GM19467 (cell line): ENCODE data around the gene RAB8A.

Source experiments
- ATAC-seq: cut with Tn5 transposase; IDR thresholded peaks from one replicate; pipeline ENCODE4 v1.9.1; 2021; ENCODE audit warnings: mild to moderate bottlenecking, moderate library complexity; ENCODE audit not compliant: unreplicated experiment

RAB8A gene

DNA sequence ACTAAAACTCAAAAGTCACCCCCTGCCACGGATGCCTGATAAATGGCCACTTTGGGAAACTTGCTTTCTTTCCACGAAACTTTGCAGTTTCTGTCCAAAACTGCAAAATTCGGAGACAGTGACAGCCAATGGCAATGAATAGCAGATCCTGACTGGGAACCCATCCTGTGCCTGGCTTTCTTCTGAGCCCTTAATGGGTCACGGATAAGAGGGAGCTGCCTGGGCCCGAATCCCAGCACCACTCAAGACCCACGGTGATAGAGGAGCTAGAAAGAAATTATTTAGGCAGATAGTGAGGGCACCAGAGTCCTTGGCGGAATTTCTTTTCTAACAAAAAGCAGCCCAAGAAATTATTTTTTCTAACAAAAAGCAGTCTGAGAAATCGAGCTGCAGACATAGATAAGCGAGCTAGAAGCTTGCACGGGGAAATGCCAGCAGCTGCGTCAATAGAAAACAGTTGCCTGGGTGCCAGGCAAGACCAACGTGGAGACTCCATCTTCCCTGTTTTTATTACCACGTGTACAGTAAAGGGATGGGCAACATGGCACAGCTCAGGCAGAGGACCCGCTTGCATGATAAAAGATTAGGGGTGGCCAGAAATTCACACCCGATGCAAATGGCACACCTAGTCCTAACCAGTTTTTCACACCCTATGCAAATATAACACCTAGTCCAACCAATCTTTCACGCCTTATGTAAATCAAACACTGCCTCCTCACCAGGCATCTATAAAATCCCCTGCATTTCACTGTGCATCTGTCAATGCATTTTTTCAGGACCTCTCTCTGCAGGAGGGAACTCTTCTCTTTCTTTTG lies 24.7 kb downstream of the RAB8A start:
- no peak for ATAC-seq

DNA sequence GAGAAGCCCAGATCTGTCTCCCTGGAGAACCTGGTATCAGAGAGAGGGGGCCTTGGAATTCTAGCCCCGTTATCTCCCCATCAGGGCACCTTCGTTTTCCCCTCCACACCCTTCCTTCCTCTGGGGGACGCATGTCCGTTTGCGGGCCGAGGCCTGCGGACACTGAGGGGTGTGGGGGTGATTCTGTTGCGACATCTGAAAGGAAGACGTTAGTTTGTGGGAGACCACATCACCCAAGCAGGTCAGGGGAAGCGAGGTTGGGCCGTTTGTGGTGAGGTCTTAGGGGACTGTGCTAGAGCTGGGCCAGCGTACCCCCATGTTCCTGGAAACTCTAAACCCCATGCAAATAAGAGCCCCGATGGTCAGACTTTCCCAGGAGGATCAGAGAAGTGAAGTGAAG lies 28.1 kb downstream of the RAB8A start:
- ATAC-seq = no peak

- ATAC-seq = peak; percentile 44
These were observed 29.4 kb downstream of the RAB8A start for GRCh38 chr19:16141043-16141442.

DNA sequence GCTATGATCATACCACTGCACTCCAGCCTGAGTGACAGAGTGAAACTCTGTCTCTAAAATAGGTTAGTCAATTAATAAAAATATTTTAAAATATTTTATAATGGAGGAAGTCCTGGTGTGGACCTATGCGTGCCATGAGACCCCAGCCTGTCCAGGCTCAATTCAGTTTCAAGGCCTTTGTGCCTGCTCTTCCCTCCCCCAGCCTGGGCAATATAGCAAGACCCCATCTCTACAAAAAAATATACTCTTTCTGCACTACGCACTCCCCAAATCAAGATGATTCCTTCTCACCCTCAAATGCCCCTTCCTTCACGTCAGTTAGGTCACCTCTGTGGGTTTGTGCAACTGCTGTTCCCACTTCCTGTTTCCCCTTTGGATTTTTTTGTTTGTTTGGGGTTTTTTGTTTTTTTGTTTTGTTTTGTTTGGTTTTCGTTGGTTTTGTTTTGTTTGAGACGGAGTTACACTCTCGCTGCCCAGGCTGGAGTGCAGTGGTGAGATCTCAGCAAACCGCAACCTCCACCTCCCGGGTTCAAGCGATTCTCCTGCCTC lies 30.4 kb downstream of the RAB8A start:
- ATAC-seq = no peak

- ATAC-seq = peak; percentile 53
These were observed 31.9 kb downstream of the RAB8A start, which contains the start of gene HSH2D for GRCh38 chr19:16143399-16144215. Gene HSH2D (plus strand): TSS chr19:16143685. CDS start chr19:16148751, 5,066 bp downstream.

DNA sequence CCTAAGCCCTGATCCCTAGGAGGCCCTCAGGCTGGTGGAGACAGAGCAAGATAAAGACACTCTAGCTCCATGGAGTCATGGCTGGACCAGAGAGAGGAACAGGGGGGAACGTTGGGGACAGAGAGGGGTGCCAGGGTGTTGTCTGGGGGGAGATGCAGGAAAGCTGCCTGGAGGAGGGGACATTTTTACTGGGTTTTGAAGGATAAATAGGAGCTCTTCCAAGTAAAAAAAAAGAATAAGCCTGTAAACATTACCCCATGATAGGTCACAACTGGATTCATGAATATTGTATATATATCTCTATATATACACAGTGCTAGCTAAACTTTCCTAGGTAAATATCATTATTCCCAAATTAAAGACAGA lies 32.5 kb downstream of the RAB8A start:
- no peak for ATAC-seq

DNA sequence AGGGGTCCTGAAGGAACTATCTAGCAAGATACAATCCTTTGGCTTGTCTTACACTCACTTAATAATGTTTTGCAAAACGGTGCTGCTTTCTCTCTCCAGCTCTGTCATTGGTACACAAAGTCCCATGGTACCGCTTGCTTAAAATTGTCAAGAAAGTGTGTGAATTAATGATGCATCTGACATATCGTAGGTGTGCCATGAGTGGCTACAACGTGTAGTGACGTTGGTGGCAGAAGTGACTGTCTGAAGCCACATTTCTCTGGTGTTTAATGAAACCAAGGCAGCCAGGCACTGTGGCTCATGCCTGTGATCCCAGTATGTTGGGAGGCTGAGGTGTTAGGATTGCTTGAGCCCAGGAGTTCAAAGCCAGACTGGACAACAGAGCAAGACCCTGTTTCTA lies 34.4 kb downstream of the RAB8A start:
- ATAC-seq = no peak

GRCh38 chr19:16148443-16149229 lies 36.9 kb downstream of the RAB8A start:
- no peak for ATAC-seq

DNA sequence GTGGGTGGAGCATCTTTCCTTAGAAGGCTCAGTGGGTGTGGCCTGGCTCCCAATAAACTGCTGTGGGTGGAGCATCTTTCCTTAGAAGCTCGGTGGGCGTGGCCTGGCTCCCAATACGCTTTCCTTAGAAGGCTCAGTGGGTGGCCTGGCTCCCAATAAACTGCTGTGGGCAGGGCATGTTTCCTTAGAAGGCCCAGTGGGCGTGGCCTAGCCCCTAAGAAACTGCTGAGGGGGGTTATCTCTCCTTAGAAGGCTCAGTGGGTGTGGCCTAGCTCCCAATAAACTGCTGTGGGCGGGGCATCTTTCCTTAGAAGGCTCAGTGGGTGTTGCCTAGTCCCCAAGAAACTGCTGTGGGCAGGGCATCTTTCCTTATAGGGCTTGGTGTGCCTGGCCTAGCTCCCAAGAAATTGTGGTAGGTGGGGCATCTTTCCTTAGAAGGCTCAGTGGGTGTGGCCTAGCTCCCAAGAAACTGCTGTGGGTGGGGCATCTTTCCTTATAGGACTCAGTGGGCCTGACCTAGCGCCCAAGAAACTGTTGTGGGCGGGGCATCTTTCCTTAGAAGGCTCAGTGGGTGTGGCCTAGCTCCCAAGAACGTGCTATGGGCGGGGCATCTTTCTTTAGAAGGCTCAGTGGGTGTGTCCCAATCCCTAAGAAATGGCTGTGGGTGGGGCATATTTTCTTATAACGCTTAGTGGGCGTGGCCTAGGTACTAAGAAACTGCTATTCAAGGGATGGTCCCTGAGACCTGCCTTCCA lies 42.1 kb downstream of the RAB8A start:
- no peak for ATAC-seq

GRCh38 chr19:16154557-16154956 lies 42.9 kb downstream of the RAB8A start:
- ATAC-seq = no peak

DNA sequence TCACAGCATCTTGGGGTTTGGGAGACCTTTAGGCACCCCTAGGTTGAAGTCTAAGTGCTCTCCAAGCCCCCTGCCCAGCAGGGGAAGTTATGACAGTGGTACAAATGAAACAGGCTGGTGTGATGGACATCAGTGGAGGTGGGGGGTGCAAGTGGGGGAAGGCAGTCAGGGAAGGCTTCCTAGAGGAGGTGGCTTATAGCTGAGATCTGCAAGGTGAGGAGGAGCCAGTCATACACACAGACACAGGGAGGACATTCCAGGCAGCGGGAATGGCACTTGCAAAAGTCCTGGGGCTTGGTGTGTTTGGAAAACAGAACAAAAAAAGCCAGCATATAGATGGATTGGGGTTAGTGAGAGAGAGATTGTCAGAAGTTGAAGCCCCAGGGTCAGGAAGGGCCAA lies 43.4 kb downstream of the RAB8A start:
- ATAC-seq = no peak

DNA sequence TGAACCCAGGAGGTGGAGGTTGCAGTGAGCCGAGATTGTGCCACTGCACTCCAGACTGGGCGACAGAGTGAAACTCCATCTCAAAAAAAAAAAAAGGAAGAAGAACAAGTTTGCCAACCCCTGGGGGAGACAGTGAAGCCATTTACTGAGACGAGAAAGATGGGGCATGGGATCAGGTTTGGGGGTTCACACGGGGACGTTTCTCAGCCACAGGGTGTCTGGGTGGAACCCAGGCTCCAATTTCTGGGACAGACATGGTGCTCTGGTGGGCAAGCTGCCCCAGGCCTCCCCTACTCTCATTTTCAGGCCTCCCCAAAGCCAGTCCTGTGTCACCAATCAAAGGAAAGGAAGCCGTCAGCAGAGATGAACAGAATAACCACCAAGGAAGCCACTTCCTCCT lies 45.2 kb downstream of the RAB8A start:
- ATAC-seq = no peak

- ATAC-seq = no peak
These were observed 45.9 kb downstream of the RAB8A start for GRCh38 chr19:16157601-16158000.

DNA sequence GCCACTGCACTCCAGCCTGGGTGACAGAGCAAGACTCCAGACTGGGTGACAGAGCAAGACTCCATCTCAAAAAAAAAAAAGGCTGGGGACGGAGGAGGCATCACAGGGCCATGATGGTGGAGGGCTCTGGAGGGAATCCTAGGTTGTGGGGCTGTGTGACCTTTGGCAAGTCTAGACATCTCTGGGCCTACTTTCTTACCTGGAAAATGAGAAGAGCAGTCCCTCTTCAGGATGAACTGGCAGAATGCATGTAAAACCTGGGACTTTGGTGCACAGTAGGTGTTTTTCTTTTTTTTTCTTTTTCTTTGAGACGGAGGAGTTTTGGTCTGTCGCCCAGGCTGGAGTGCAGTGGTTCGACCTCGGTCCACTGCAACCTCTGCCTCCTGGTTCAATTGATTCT lies 48.0 kb downstream of the RAB8A start:
- no peak for ATAC-seq

- no peak for ATAC-seq
These were observed 48.8 kb downstream of the RAB8A start for GRCh38 chr19:16160445-16160942.

- no peak for ATAC-seq
These were observed 49.4 kb downstream of the RAB8A start for GRCh38 chr19:16160943-16161560.

GRCh38 chr19:16161840-16162239 lies 50.2 kb downstream of the RAB8A start:
- ATAC-seq = no peak

- no peak for ATAC-seq
These were observed 52.7 kb downstream of the RAB8A start for GRCh38 chr19:16164222-16164890.

DNA sequence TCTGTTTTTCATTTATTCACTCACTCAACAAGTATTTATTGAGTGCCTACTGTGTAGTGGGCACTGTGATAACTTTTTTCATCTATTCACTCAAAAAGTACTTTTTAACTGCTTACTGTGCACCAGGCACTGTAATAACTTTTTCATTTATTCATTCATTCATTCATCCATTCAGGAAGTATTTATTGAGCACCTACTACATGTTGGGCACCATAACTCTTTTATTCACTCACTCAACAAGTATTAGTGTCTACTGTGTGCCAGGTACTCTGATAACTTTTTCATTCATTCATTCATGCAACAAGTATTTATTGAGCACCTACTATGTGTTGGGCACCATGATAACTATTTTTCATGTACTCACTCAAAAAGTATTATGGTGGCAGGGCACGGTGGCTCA lies 54.7 kb downstream of the RAB8A start:
- no peak for ATAC-seq
